ENCODE results near the gene GADD45A.
A peak's percentile ranks its signal among the peaks of the same experiment; 100 is the strongest.

The GADD45A gene

GRCh38 chr1:67696708-67697107 lies 11.7 kb downstream of the GADD45A start:
- TF ChIP-seq CTCF (conservative IDR thresholded peaks at IDR 0.05; ENCODE audit: low read depth, low read length): no peak
- DNase-seq (ENCODE audit: low read depth): no peak
- H3K4me3 ChIP-seq (ENCODE audit: low read length): no peak overlapping the region

GRCh38 chr1:67700220-67700619 lies 15.2 kb downstream of the GADD45A start:
- no peak for TF ChIP-seq CTCF (conservative IDR thresholded peaks at IDR 0.05; ENCODE audit: low read depth, low read length)
- DNase-seq (ENCODE audit: low read depth): no peak

DNA sequence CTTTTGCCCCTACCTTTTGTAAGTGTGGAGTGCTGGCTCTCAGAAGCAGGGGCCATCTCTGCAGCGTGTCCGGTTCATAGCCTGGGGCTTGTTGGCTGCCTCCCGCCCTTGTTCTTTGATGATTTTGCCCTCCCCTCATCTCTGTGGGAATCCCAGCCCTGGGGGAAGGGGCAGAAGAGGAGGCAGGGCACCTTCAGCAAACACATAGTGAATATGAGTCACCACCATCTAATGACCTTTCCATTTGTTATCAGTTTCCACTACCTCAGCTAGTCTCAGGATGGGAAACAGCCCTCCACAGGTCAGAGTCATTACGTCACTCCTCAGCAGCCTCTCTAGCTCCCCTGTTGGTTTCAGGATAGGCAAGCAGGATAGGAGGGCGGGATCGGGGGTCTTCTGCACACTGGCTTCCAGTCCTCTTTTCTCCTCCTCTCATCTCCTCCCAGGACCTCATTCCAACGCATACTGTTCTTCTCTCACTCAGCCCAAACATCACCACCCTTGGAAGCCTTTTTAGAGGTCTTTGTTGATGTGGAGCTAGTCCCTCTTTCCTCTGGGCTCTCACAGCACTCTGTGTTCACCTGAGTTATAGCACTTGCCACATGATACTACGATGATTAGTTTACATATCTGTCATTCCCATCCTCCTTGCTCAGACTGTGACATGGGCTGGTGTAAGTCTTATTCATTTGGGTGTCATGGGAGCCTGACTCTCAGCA lies 15.8 kb downstream of the GADD45A start:
- H3K4me3 ChIP-seq (ENCODE audit: low read length): no peak overlapping the region
- DNase-seq (ENCODE audit: low read depth): no peak
- peak; percentile 26 for TF ChIP-seq CTCF (conservative IDR thresholded peaks at IDR 0.05; ENCODE audit: low read depth, low read length)

More at GRCh38 chr1:67700220-67700619, 15.2 kb downstream of the GADD45A start:
- H3K4me3 ChIP-seq (ENCODE audit: low read length): no peak overlapping the region

- no peak for DNase-seq (ENCODE audit: low read depth)
- no peak overlapping the region for H3K4me3 ChIP-seq (ENCODE audit: low read length)
- TF ChIP-seq CTCF (conservative IDR thresholded peaks at IDR 0.05; ENCODE audit: low read depth, low read length): no peak
Measured at GRCh38 chr1:67701876-67702275, 16.9 kb downstream of the GADD45A start.

- no peak for TF ChIP-seq CTCF (conservative IDR thresholded peaks at IDR 0.05; ENCODE audit: low read depth, low read length)
- no peak for DNase-seq (ENCODE audit: low read depth)
- no peak overlapping the region for H3K4me3 ChIP-seq (ENCODE audit: low read length)
Measured at GRCh38 chr1:67704351-67704750, 19.4 kb downstream of the GADD45A start.

DNA sequence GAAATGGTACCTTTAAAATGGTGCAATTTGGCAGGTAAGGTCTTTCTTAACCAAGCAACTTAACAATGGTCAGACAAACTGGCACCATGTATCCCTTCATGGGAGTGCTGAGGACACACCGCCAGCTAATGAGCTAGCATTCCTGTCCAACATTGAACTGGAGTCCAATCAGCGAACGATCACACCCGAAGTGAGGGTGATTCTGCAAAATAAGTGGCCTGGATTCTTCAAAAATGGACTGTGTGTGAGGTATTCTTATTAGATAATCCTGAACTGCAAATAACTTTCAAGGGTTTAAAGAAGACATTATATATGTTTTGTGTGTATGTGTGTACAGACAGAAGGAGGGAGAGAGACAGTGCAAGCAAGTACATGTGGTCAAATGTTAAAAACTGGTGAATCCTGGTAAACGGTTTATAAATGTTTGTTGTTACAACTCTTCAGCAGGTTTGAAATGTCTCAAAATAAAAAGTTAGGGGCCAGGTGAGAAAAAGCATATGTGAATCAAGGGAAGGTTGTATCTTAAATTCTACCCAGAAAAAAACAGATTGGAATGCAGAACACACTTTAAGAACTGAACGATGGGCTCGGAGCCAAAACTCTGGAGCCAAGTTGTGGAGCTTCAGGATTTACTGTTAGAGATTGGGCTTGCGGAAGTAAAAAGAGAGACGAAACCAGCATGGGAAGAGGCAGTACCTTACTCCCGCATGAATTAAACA lies 20.9 kb downstream of the GADD45A start:
- no peak overlapping the region for H3K4me3 ChIP-seq (ENCODE audit: low read length)
- no peak for DNase-seq (ENCODE audit: low read depth)
- no peak for TF ChIP-seq CTCF (conservative IDR thresholded peaks at IDR 0.05; ENCODE audit: low read depth, low read length)

DNA sequence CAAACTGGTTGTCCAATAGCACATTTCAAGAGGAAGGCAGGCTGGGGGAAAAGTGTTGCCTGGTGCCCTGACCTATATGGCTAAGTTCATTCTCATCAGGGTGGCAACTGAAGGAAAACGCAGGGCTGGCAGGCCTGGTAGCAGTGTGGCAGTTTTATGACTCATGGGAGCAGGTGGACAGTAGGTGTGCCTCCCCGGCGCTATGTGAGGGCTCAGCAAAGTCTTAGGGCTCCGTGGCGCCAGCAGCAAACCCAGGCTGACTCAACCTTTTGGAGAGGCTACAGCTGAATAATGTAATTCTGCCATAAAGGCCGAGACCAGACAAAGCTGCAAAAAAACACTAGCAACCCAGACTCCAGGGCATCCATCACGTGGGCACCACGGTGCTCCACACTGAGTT lies 23.6 kb downstream of the GADD45A start:
- no peak overlapping the region for H3K4me3 ChIP-seq (ENCODE audit: low read length)
- no peak for DNase-seq (ENCODE audit: low read depth)
- TF ChIP-seq CTCF (conservative IDR thresholded peaks at IDR 0.05; ENCODE audit: low read depth, low read length): no peak

All from retinal pigment epithelial cell (primary cell).